Lung (tissue), 12 donors: ENCODE results near the gene ATP6V0D1. TPM values are rescaled to one million over a fixed set of nuclear protein-coding genes. Genes with fewer than 3 reads are reported as not detected.
"Not testable (repeated sequence)": the region's sequence is repeated elsewhere in the genome, so short reads cannot be mapped to it uniquely, and the experiment has no call there.

Experiments
- ATAC-seq: fragments of 200-7000 bp; cut with Tn5 transposase; one replicate; pipeline ENCODE4 v1.9.1; 2020; ENCODE audit warnings: moderate number of reproducible peaks; ENCODE audit not compliant: insufficient read depth, low FRiP score
- DNase-seq, 3 donors: peaks; one replicate each; pipeline ENCODE4 v3.0.0-alpha.2; 2013 to 2017
- H3K27ac ChIP-seq, 2 donors: one replicate each; pipeline ENCODE4 v1.5.1; 2013; ENCODE audit warnings: mild to moderate bottlenecking in 2 of 2, moderate library complexity in 2 of 2, control low read depth in 1 of 2, inconsistent platforms in 1 of 2, low read depth in 1 of 2, low read length in 1 of 2
- H3K27me3 ChIP-seq, 3 donors: one replicate each; pipeline ENCODE4 v1.5.1; 2013; ENCODE audit warnings: low read length in 2 of 3; ENCODE audit not compliant: control insufficient read depth in 3 of 3, insufficient read depth in 3 of 3
- H3K36me3 ChIP-seq, 4 donors: one replicate each; pipeline ENCODE4 v1.5.1; 2013; ENCODE audit warnings: low read length in 4 of 4, mild to moderate bottlenecking in 1 of 4, moderate library complexity in 1 of 4; ENCODE audit not compliant: control insufficient read depth in 4 of 4, insufficient read depth in 4 of 4
- H3K4me1 ChIP-seq, 5 donors: one replicate each; pipeline ENCODE4 v1.5.1; 2013; ENCODE audit warnings: low read length in 5 of 5, mild to moderate bottlenecking in 2 of 5, moderate library complexity in 1 of 5; ENCODE audit not compliant: control insufficient read depth in 5 of 5, insufficient read depth in 5 of 5
- H3K4me3 ChIP-seq: one replicate; pipeline ENCODE4 v1.5.1; 2013; ENCODE audit warnings: mild to moderate bottlenecking, control low read depth, moderate library complexity
- H3K9ac ChIP-seq, 2 donors: one replicate each; pipeline ENCODE4 v1.5.1; 2013; ENCODE audit warnings: low read length in 2 of 2, control low read depth in 1 of 2; ENCODE audit not compliant: insufficient read depth in 1 of 2
- H3K9me3 ChIP-seq, 4 donors: one replicate each; pipeline ENCODE4 v1.5.1; 2013; ENCODE audit warnings: low read length in 3 of 4, mild to moderate bottlenecking in 1 of 4, moderate library complexity in 1 of 4; ENCODE audit not compliant: control insufficient read depth in 4 of 4, insufficient read depth in 3 of 4
- CTCF ChIP-seq: IDR thresholded peaks from 2 replicates; pipeline ENCODE4 v1.5.1; 2012; ENCODE audit warnings: mild to moderate bottlenecking; ENCODE audit errors: control extremely low read depth, extremely low read depth
- WGBS, 2 donors: extraction: QIAGEN DNeasy Blood & Tissue Kit; methylation state at CpG; one replicate each; pipeline ENCODE4 v1.1.7; 2013; 5-methylcytosine and 5-hydroxymethylcytosine counted together
- polyA plus RNA-seq, 2 donors: library from polyadenylated mRNA; stranded (reverse); fragments of 200-250 nt; gene quantifications; one replicate each; pipeline ENCODE4 v1.2.1, GENCODE V29; 2013
- total RNA-seq, 2 donors: library from RNA; depleted of rRNA in 1 of 2; stranded (reverse); fragments of >200 nt in 1 of 2; gene quantifications; one replicate each; pipeline ENCODE4 v1.2.1, GENCODE V29; 2014 to 2021
- donor health status: control.
- donor health status: control.
- donor health status: Bipolar disorder and iron deficiency.
- donor health status: healthy.
- donor health status: DM: yes; HTN: yes; CAD: no.

Gene ATP6V0D1
- total and polyA plus RNA-seq, 4 donors, result 39.6 to 249 (median 136) TPM

GRCh38 chr16:67490335-67491096 lies 9.6 kb upstream of the ATP6V0D1 start:
- Histone ChIP-seq H3K27me3 (no peaks in the 10 kb centered on the region), H3K4me1 (peaks cover 0 to 1% (median 0%) of the 10 kb centered on the region in 5 donors), H3K9me3 (no peaks in the 10 kb centered on the region), H3K27ac (peak overlapping the region in 1 of 2 donors; percentile 26), H3K36me3 (no peaks in the 10 kb centered on the region), H3K4me3 (no peak overlapping the region), H3K9ac (no peak overlapping the region)
- TF ChIP-seq CTCF, result no peak
- no peak for DNase-seq
- WGBS, 2 donors, result 59 to 84% methylated on average over 8 of the region's 8 CpGs
- ATAC-seq, result no peak

- H3K4me1 ChIP-seq, result peaks cover 0 to 1% (median 0%) of the 10 kb centered on the region in 5 donors
- H3K27me3 ChIP-seq, result no peaks in the 10 kb centered on the region
- WGBS, 2 donors, result 66 to 67% methylated on average over 4 of the region's 4 CpGs
- DNase-seq, result no peak
- no peak overlapping the region for H3K4me3 ChIP-seq
- H3K9ac ChIP-seq, result no peak overlapping the region
- H3K36me3 ChIP-seq, result peaks cover 0 to 2% (median 0%) of the 10 kb centered on the region in 4 donors
- H3K9me3 ChIP-seq, result no peaks in the 10 kb centered on the region
- ATAC-seq, result no peak
- peak overlapping the region in 1 of 2 donors; percentile 76 for H3K27ac ChIP-seq
- no peak for TF ChIP-seq CTCF
Observed at GRCh38 chr16:67489401-67490083, 8.6 kb upstream of the ATP6V0D1 start.

- not testable (repeated sequence) for ATAC-seq, H3K27ac ChIP-seq, H3K9ac ChIP-seq, H3K4me3 ChIP-seq, H3K27me3 ChIP-seq, H3K4me1 ChIP-seq, DNase-seq, H3K36me3 ChIP-seq, H3K9me3 ChIP-seq
- 67 to 77% methylated on average over 4 of the region's 4 CpGs for WGBS, 2 donors
Observed at GRCh38 chr16:67487561-67487960, 6.6 kb upstream of the ATP6V0D1 start.

- peak overlapping the region in 1 of 2 donors; percentile 21 for H3K27ac ChIP-seq
- ATAC-seq, result peak; percentile 29
Observed at GRCh38 chr16:67486805-67487204, 5.8 kb upstream of the ATP6V0D1 start.

More at GRCh38 chr16:67486805-67487204, 5.8 kb upstream of the ATP6V0D1 start:
- Histone ChIP-seq H3K27me3 (no peaks in the 10 kb centered on the region), H3K4me3 (no peak overlapping the region), H3K9me3 (no peaks in the 10 kb centered on the region), H3K36me3 (peaks cover 0 to 2% (median 0%) of the 10 kb centered on the region in 4 donors), H3K4me1 (peaks cover 0 to 12% (median 2%) of the 10 kb centered on the region in 5 donors), H3K9ac (no peak overlapping the region)
- no peak for DNase-seq
- no peak for TF ChIP-seq CTCF
- 20 to 58% methylated on average over 3 of the region's 3 CpGs for WGBS, 2 donors
